Stimulated activated CD8-positive, alpha-beta memory T cell treated with anti-CD3 and anti-CD28 coated beads, Interleukin-12 subunit alpha, Interleukin-12 subunit beta, amount 100 ng/mL, for 24 hours (primary cell): Measurements from ENCODE around the gene URB1.
"Not testable (repeated sequence)": the region's sequence is repeated elsewhere in the genome, so short reads cannot be mapped to it uniquely, and the experiment has no call there.

Experiments used
- DNase-seq: peaks from one replicate; pipeline ENCODE4 v3.0.0-alpha.2; 2020; ENCODE audit errors: extremely low read depth

URB1 gene

DNA sequence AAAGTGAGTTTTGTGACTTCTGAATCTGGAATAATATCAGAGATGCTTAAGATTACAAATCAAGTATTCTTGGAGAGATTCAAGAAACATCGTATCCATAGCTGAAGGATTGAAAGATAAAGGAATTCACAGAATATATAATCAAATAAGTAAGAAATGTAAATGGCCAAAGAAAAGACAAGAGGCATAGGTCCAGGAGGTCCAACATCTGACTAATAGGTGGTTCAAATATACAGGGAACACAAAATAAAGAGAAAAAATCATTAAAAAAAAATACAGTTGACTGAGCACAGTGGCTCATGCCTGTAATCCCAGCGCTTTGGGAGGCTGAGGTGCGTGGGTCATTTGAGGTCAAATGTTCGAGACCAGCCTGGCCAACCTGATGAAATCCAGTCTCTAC is 107.3 kb downstream of the URB1 start:
- DNase-seq: no peak

DNA sequence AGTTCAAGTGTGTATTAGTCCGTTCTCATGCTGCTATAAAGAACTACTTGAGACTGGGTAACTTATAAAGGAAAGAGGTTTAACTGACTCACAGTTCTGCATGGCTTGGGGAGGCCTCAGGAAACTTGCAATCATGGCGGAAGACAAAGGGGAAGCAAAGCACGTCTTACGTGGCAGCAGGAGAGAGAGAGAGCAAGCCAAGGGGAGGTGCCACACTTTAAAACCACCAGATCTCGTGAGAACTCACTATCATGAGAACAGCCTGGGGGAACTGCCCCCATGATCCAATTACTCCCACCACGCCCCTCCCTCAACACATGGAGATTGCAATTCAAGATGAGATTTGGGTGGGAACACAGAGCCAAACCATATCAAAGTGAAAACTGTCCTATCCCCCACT is 109.8 kb downstream of the URB1 start:
- no peak for DNase-seq

DNA sequence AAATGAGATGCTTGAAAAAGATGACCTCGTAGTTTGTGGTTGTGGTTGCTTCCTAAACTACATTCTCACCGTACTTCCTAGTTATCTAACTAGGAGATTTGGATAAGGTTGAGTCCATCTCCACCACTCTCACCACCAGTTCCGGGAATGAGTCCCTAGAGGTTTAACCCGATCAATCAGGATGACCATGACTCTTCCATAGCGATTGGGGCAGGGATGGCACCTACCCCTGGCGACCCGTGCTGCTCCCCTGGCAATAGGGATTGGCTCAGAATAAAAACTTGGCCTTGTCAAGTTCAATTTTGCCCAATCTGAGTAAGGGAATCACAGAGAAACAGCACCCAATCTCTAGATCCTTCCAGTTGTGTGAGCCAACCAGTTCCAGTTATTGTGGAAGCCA is 111.3 kb downstream of the URB1 start:
- no peak for DNase-seq

DNA sequence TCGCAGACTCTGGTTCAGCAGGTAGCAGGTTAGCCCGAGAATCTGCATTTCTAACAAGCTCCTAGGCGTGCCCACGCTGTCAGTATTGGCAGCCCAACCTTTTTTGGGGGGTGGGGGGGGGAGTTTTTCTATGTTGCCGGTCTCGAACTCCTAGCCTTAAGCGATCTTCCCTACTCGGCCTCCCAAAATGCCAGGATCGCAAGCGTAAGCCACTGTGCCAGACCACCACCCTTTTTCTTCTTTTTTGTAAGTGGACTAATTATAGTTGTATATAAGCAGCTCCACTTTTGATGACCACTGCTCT is 113.5 kb downstream of the URB1 start:
- DNase-seq: no peak

DNA sequence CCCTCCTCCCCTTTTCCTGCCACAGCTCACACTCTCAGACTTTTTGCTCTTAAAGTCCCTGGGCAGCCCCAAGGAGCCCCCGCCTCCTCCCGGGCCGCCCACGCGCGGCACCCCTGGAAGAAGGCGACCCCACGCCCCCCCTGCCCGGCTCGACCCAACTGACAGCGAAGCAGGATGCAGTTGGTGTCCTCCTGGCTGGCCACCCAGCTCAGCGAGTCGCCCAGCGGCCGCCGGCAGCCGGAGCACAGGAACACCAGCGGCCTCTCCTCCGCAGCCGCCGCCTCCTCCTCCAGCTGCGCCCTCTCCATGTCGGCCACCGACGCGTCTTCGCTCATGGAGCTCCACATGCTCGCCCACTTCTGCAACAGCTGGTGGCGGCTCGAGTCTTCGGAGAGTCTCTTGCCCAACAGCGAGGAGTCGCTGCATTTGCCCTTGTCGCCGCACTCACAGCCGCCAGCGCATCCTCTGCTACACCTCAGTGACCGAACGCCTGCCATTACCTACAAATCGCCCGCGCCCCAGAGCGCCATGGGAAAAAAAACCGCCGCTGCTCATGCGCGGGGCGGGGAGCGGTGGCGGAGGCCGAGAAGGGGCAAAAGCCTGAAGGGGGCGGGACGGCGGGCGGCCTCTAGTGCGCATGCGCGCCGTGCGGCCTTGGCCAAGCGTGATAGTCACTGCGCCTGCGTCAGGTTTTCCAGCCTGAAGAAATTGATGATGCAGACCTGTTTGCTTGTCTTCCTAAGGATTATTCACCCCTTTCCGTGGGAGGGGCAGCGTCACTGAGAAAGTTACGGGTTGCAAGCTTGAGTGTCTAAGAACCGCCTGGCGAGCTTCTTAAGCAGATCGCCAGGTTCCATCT is 114.1 kb downstream of the URB1 start, which contains the start of gene MIS18A:
MIS18A (minus strand) TSS at position 532 of the 859 bp plus-strand sequence; CDS start at position 497, 35 bp downstream.
- peak; percentile 98 for DNase-seq

DNA sequence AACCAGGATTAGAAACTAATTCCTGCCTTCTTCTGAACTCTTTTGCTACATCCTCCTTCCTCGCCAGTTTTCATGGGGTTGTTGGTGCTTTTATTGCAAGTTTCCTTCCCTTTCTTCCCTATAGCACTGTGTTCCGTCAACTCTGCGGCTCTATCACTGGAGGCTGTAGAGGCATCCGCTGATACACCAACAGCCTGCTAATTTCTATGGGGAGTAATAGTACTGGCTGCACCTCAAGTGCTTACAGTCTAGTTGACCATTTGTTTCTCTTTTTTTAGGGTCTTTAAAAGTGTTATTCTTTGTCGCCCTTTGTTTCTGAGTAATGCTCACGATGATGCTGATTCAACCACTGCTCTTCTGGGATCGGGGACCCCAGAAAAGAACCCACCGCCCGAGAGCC is 114.7 kb downstream of the URB1 start:
- no peak for DNase-seq

DNA sequence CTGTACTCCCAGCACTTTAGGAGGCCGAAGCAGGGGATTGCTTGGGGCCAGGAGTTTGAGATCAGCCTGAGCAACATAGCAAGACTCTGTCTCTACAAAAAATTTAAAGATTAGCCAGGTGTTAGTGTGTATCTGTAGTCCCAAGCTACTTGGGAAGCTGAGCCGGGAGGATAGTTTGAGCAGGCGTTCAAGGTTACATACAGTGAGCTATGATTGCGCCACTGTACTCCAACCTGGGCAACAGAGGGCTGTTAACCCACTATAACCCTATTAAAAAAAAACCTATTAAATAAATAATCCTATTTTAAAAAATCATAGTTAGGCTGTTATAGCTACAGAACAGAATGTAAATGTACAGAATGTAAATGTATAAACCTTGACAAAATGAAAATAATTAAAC is 116.1 kb downstream of the URB1 start:
- no peak for DNase-seq

DNA sequence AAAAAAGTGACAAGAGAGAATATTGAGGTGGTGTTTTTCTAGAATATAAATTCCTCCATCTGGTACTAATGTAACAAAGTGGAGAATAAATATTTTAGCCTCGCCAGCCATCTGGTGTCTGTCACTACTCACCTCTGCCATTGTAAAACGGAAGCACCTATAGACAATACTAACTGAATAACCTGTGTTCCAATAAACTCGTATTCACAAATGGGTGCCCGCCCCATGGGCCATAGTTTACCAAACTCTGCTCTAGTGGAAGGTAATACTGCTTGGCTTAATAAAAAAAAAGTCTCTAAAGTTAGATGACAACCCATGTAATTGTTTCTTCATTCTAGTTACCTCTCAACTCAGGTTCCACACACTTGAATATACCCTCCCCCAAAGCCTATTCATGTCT is 122.1 kb downstream of the URB1 start:
- DNase-seq: no peak

DNA sequence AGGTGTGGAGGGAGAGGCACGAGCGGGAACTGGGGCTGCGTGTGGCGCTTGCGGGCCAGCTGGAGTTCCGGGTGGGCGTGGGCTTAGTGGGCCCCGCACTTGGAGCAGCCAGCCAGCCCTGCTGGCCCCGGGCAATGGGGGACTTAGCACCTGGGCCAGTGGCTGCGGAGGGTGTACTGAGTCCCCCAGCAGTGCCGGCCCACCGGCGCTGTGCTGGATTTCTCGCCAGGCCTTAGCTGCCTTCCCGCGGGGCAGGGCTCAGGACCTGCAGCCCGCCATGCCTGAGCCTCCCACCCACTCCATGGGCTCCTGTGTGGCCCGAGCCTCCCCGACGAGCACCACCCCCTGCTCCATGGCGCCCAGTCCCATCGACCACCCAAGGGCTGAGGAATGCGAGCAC is 127.5 kb downstream of the URB1 start:
- not testable (repeated sequence) for DNase-seq

DNA sequence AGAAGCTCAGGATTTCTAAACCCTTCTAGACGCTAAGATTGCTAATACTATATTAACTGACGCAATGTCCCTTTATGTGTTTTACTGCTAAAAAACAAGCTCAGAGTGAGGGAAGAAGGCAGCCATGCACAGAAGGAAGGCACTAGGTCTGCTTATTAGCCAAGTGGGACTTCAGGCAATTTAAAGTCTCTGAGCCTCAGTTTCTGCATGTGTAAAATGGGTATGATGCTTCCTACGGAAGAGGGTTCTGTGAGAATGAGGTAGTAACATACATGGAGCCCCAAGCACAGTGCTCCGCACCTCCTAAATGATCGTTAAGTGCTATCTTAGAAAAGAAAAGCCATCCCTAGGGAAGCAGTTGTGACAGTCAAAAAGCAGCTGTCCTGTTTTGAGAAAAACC is 130.9 kb downstream of the URB1 start:
- no peak for DNase-seq
